ENCODE data around the gene SENP1. TPM values are rescaled to one million over a fixed set of nuclear protein-coding genes. Genes with fewer than 3 reads are reported as not detected.

The SENP1 gene
- total and polyA plus RNA-seq, 2 of the 13 experiments (the other 11 are each of a cell fraction or from before 2014, with no cell fraction given) = 14.0 to 20.2 TPM

- no peak; the same call in 1 of the 2 replicates for TF ChIP-seq ZNF281 (CRISPR knock-in tag; IDR thresholded peaks at IDR 0.05; ENCODE audit: borderline replicate concordance)
- TF ChIP-seq NFRKB (IDR thresholded peaks at IDR 0.05) = no peak
- no peak for TF ChIP-seq GFI1 (CRISPR knock-in tag; IDR thresholded peaks at IDR 0.05; ENCODE audit: borderline replicate concordance)
- TF ChIP-seq PCBP1 (IDR thresholded peaks at IDR 0.05; ENCODE audit: borderline replicate concordance, low read depth, low read length) = no peak
- peak; percentile 26; the same call in 1 of the 2 replicates for TF ChIP-seq MED1 (CRISPR knock-in tag; IDR thresholded peaks at IDR 0.05)
- TF ChIP-seq SALL1 (CRISPR knock-in tag; IDR thresholded peaks at IDR 0.05) = peak; percentile 54; the same call in 1 of the 2 replicates
- TF ChIP-seq IKZF5 (CRISPR knock-in tag; IDR thresholded peaks at IDR 0.05) = no peak
- no peak for TF ChIP-seq MIER2 (CRISPR knock-in tag; IDR thresholded peaks at IDR 0.05)
- no peak for TF ChIP-seq ZNF12 (CRISPR knock-in tag; IDR thresholded peaks at IDR 0.05)
- TF ChIP-seq ZBTB26 (CRISPR knock-in tag; IDR thresholded peaks at IDR 0.05; ENCODE audit: borderline replicate concordance) = no peak
- TF ChIP-seq ARID4A (CRISPR knock-in tag; IDR thresholded peaks at IDR 0.05; ENCODE audit: borderline replicate concordance) = peak; percentile 17; the same call in 1 of the 2 replicates
- no peak for TF ChIP-seq ZNF205 (CRISPR knock-in tag; IDR thresholded peaks at IDR 0.05)
- peak; percentile 29; the same call in 1 of the 2 replicates for TF ChIP-seq HMG20A (CRISPR knock-in tag; IDR thresholded peaks at IDR 0.05; ENCODE audit: borderline replicate concordance)
- no peak for TF ChIP-seq YEATS4 (CRISPR knock-in tag; IDR thresholded peaks at IDR 0.05; ENCODE audit: borderline replicate concordance)
- TF ChIP-seq EP300 (IDR thresholded peaks at IDR 0.05; ENCODE audit: low read depth in 2 of 2, low read length in 2 of 2) = peak in 1 of 2 experiments; percentile 53; a peak in 2 of 4 replicates
- no peak for TF ChIP-seq EP300 (CRISPR knock-in tag; IDR thresholded peaks at IDR 0.05; ENCODE audit: borderline replicate concordance)
- peak; percentile 40; the same call in 1 of the 2 replicates for TF ChIP-seq PHF21A (CRISPR knock-in tag; IDR thresholded peaks at IDR 0.05)
- peak; percentile 76 for TF ChIP-seq TCF7 (IDR thresholded peaks at IDR 0.05; ENCODE audit: low read depth)
- TF ChIP-seq FOXP1 (IDR thresholded peaks at IDR 0.05) = no peak
- TF ChIP-seq FOXP1 (CRISPR knock-in tag; IDR thresholded peaks at IDR 0.05) = peak; percentile 24; the same call in 1 of the 2 replicates
- TF ChIP-seq DPF2 (CRISPR knock-in tag; IDR thresholded peaks at IDR 0.05; ENCODE audit: borderline replicate concordance, low read depth) = peak; percentile 78; the same call in 1 of the 2 replicates
- peak; percentile 64 for TF ChIP-seq HDAC1 (CRISPR knock-in tag; IDR thresholded peaks at IDR 0.05)
Observed at GRCh38 chr12:48123169-48123568, 17.3 kb upstream of the SENP1 start (continued).

All from HepG2 (cell line).